Stimulated activated CD8-positive, alpha-beta memory T cell treated with anti-CD3 and anti-CD28 coated beads, Interleukin-7, amount 100 ng/mL, for 1 hour (primary cell): ENCODE measurements around the gene KIAA1549.
"Not testable (repeated sequence)": the region's sequence is repeated elsewhere in the genome, so short reads cannot be mapped to it uniquely, and the experiment has no call there.

Experiments used
- DNase-seq, 2 donors: peaks; one replicate each; pipeline ENCODE4 v3.0.0-alpha.2; 2020; ENCODE audit warnings: low read depth in 2 of 2

KIAA1549 gene

GRCh38 chr7:138981332-138982203 is at the start of gene KIAA1549:
TSS of gene KIAA1549 (minus strand) at chr7:138981389. CDS start at chr7:138981269, 120 bp downstream.
- DNase-seq: no peak

GRCh38 chr7:139029353-139029752 is 48.2 kb upstream of the KIAA1549 start:
- DNase-seq: no peak

DNA sequence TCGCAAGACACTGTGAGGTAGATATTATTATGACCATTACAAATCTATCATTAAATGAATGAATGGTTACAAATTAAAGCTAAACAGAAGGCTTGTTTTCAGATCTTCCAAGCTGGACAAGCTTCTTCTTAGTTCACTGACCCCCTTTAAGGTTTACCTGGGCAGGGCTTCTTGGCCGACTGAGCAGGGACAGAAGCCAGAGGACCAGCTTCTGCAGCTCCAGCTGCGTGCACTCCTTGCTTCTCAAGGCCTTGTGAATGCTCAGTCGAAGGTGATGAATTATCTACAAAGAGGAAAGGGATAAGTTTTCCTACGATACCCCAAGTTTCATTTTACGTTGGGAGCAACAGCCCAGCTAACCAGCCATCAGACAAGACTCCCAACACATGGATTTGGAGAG is 45.4 kb upstream of the KIAA1549 start:
- DNase-seq: no peak

DNA sequence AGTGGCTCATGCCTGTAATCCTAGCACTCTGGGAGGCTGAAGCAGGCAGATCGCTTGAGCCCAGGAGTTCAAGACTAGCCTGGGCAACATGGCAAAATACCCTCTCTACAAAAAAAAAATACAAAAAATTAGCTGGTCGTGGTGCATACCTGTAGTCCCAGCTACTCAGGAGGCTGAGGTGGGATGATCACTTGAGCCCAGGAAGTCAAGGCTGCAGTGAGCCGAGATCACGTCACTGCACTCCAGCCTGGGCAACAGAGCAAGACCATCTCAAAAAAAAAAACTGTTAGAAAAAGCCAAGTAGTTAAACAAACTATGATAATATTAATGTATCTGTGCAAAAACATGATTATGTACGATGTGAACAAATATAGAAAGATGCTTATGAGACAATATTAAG is 44.7 kb upstream of the KIAA1549 start:
- DNase-seq: not testable (repeated sequence)

DNA sequence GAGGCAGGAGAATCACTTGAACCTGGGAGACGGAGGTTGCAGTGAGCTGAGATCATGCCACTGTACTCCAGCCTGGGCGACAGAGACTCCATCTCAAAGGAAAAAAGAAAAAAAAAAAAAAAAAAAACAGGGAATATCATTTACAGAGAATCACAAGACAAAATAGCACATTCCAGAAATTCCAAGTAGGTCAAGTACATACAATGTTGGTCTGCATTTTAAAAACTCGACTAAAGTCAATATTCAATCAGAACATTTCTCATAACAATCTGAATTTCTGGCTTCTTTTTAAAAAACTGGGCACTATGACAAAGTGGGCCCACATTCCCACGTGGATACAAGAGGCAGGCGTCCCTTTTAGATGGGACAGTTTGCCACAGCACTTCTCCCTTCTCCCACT is 41.9 kb upstream of the KIAA1549 start:
- DNase-seq: no peak

GRCh38 chr7:139022286-139022685 is 41.1 kb upstream of the KIAA1549 start:
- DNase-seq: no peak

GRCh38 chr7:139018910-139019309 is 37.7 kb upstream of the KIAA1549 start:
- no peak for DNase-seq

- peak; percentile 28 to 38 for DNase-seq
Observed at GRCh38 chr7:139016931-139017511, 35.8 kb upstream of the KIAA1549 start.

DNA sequence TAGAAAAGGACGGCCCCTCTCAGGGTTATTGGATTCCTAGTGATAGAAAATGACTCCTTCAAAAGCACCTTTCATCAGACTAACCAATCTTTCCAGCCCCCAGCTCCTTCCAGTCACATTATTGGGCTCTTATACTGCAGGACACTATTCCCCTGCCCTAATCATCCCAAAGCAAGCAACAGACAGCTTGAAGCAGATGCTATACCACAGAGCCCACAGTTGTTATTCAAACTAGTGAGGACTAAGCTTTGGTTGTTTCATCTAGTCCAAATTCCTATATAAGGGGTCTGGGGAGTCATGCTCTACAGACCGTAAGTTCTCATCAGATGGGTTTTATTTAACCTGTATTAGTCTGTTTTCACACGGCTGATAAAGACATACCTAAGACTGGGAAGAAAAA is 30.2 kb upstream of the KIAA1549 start:
- no peak for DNase-seq

DNA sequence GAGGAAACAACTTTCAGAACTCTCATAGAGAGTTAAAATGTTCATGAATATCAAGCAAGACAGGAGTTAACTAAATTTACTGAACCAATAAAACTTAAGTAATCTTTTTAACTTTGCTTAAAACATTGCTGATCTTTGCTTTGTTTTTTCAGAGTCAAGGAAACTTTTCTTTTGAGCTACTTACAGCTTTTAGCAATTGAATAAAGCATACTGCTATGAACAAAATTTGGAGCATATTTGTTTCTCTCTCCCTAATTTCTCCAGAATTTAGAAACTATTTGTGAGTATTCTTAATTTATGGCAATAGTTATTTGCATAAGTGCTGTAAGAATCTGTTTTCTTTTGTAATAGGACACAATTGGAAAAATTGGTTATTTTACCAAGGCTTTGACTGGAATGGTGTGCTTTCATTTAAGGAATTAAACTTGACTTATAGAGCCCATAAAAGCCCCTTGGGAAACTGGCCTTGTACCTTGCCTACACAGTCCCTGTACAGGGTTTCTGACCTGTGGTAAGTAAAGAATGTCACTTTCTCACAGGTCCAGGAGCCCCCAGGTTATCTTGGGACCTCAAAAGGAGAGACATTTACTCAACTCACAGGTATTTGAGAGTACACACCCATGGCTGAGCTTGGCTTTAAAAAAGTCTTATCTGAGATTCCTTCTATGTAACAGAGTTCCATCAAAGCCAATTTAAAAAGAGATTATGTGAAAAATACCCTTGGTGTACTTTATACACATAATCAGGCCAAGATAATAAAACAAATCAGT is 23.3 kb upstream of the KIAA1549 start:
- no peak for DNase-seq

GRCh38 chr7:138999414-138999813 is 18.2 kb upstream of the KIAA1549 start:
- no peak for DNase-seq

DNA sequence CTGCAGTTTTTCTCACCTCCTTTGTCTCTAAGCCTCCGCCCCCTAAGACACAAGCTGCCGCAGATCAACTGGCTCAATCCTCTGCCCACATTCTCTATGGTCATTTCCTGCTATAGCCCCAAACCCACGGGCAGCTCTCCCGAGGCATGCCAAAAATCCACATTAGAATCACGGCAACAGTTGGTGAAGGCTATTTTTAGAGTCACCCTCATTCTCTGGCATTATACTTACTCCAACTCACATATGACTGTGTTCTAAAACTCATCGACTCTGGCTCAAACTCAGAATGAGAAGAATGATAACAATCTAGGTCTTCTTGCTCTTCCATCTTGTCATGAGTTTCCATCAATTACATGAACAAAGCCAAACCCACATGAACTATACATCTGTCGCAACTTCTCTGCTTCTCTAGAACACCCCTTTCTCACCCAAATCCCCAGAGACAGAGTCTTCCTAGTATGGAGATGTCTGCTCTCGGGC is 10.9 kb upstream of the KIAA1549 start:
- DNase-seq: no peak

DNA sequence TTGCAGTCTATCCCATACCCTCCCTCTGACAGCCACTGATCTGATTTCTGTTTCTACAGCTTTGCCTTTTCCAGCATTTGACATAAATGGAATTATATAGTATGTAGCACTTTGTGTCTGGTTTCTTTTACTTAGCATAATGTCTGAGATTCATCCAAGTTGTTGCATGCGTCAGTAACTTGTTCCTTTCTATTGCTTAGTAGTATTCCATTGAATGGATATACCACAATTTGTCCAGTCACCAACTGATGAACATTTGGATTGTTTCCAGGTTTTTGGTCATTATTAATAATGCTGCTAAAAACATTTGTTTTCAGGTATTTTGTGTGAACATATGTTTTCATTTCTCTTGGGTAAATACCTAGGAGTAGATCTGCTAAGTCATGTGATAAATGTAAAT is 6.5 kb upstream of the KIAA1549 start:
- no peak for DNase-seq

DNA sequence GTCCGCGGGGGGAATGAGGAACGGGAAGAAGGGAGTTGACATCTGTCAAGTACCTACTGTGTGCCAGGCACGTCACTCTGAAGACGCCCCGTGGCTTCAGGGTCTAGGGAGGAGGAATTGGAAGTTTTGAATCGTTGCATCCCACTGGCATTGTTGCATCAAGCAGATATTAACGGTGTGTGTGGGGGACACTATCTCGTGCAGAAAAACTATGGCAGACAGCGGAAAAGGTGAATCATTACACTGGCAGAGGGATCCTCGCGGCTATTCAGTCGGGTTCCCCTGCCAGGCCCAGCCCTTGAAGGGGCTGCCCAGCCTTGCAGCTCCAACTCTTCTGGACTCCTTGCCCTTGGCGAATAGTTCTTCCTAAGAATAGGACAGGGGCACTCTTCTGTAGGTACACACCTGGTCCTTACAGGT is 1.0 kb upstream of the KIAA1549 start:
- no peak for DNase-seq

DNA sequence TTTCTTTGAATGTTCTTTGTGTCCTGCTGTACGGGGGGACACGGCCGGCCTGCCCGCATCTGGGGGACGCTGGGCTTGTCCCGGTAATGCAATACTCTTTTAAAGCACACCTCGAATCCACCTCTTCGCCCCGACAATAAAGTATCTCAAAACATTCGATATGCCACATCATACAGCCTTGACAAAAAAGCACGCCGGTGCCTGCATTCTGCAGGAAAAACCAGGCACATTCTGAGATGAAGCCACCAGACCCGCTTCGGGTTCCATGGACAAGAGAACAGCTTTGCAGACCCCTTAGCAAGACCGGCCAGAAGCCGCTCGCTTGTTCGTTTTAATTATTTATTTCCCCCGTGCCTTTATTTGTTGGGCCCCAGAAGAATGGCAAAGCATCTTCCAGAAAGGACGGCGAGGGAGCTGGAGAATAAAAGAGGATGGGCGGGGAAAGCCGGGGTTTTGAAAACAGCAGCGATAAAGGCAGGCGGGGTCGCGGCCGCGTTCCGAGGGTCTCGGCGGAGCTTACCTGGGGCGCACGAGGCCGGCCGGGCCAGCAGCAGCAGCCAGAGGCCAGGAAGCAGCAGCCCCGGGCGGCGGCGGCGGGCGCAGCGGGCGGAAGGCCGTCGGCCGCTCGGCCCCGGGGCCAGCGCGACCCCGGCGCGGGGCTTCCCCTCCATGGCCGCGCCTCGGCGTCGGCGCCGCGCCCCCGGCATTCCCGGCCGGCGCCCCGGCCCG is 462 bp downstream of the KIAA1549 start:
- no peak for DNase-seq

DNA sequence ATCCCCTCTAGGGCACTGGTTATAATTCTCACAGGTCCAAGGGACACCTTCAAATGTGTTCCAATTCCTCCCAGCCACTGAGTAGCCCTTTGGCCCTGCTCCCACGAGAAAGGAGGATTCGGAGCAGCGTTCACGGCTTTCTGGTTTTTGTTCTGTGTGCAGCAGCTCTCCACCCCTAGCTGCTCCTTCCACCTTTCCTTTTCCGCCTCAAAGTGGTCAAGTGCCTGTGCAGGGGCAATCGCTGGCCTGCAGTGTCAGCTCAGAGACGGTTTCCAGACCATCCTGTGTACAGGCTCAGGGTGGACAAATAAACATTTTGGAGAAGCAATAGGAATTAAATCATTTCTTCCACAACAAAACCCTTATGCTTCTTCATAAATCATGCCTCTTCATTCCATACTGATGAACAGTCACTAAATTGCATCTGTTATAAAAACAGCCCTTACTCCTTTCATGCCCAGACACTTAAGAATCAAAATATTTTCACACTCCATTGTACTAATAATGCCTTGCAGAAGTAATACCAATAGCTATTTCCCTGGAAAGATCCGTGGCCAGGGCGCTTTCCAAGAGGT is 1.1 kb downstream of the KIAA1549 start:
- DNase-seq: no peak

GRCh38 chr7:138979226-138979979 is 1.8 kb downstream of the KIAA1549 start:
- DNase-seq: no peak

DNA sequence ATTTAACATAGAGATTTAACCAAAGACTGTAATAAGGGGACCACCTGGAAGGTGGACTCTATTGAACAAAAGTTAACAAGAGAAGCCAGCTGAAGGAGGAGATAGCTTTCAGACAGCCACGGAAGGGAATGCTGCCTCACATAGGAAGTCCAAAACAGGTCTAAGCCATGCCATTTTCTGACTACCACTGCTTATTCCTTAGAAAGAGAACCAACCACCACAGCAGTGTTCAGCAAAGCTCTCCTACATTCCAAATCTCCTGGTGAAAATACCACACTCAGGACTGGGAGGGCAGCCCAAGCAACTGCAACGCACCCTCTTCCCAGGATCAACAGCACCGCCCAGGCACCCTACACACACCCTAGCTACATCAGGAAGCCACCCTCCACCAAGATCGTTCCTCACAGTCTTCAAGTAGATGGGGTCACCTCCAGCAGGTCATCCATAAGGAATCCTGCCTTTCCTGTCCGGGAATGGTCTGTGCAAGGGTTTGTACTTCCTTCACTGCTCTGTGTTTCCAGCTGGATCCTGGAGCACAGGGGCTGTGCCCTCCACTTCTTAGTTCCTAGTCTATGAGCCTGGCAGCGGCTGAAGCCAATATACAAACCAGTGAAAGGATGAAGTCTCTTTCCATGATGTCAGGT is 2.5 kb downstream of the KIAA1549 start:
- DNase-seq: no peak

GRCh38 chr7:138976161-138976560 is 5.0 kb downstream of the KIAA1549 start:
- not testable (repeated sequence) for DNase-seq
